Measurements from ENCODE around the gene MMEL1. TPM values are rescaled to one million over a fixed set of nuclear protein-coding genes. Genes with fewer than 3 reads are reported as not detected.

MMEL1 gene
- total RNA-seq, 2 donors from 2014 or later = not detected

GRCh38 chr1:2602866-2603520 lies 29.8 kb downstream of the MMEL1 start:
- Histone ChIP-seq H3K36me3 (no peaks in the 10 kb centered on the region), H3K27me3 (replicated peaks; ENCODE audit: insufficient read depth) (no peaks in the 10 kb centered on the region), H3K4me1 (ENCODE audit: control insufficient read depth in 1 of 2, low read depth in 2 of 2) (no peaks in the 10 kb centered on the region), H3K27ac (no peak overlapping the region), H3K4me3 (no peak overlapping the region), H3K9me3 (no peaks in the 10 kb centered on the region)
- TF ChIP-seq CTCF (IDR thresholded peaks at IDR 0.05) = no peak
- ATAC-seq (ENCODE audit: insufficient number of reproducible peaks, low FRiP score, low read depth) (no peak), DNase-seq (ENCODE audit: low spot score) (no peak)

GRCh38 chr1:2602311-2602835 lies 30.4 kb downstream of the MMEL1 start:
- H3K27ac ChIP-seq = no peak overlapping the region
- TF ChIP-seq CTCF (IDR thresholded peaks at IDR 0.05) = no peak
- H3K4me3 ChIP-seq = no peak overlapping the region
- H3K27me3 ChIP-seq (replicated peaks; ENCODE audit: insufficient read depth) = no peaks in the 10 kb centered on the region
- no peak for ATAC-seq (ENCODE audit: insufficient number of reproducible peaks, low FRiP score, low read depth)
- H3K36me3 ChIP-seq = no peaks in the 10 kb centered on the region
- no peaks in the 10 kb centered on the region for H3K9me3 ChIP-seq
- no peaks in the 10 kb centered on the region for H3K4me1 ChIP-seq (ENCODE audit: control insufficient read depth in 1 of 2, low read depth in 2 of 2)
- no peak for DNase-seq (ENCODE audit: low spot score)

- no peak for DNase-seq (ENCODE audit: low spot score)
- no peak for ATAC-seq (ENCODE audit: insufficient number of reproducible peaks, low FRiP score, low read depth)
- H3K9me3 ChIP-seq = no peaks in the 10 kb centered on the region
- no peak overlapping the region for H3K4me3 ChIP-seq
- no peaks in the 10 kb centered on the region for H3K4me1 ChIP-seq (ENCODE audit: control insufficient read depth in 1 of 2, low read depth in 2 of 2)
- no peak for TF ChIP-seq CTCF (IDR thresholded peaks at IDR 0.05)
- no peaks in the 10 kb centered on the region for H3K36me3 ChIP-seq
- no peaks in the 10 kb centered on the region for H3K27me3 ChIP-seq (replicated peaks; ENCODE audit: insufficient read depth)
- no peak overlapping the region for H3K27ac ChIP-seq
Measured at GRCh38 chr1:2601721-2602303, 31.0 kb downstream of the MMEL1 start.

- DNase-seq (ENCODE audit: low spot score) (no peak), ATAC-seq (ENCODE audit: insufficient number of reproducible peaks, low FRiP score, low read depth) (no peak)
- no peaks in the 10 kb centered on the region for H3K36me3 ChIP-seq
- TF ChIP-seq CTCF (IDR thresholded peaks at IDR 0.05) = no peak
- no peaks in the 10 kb centered on the region for H3K4me1 ChIP-seq (ENCODE audit: control insufficient read depth in 1 of 2, low read depth in 2 of 2)
- no peak overlapping the region for H3K4me3 ChIP-seq
- H3K9me3 ChIP-seq = no peaks in the 10 kb centered on the region
- no peaks in the 10 kb centered on the region for H3K27me3 ChIP-seq (replicated peaks; ENCODE audit: insufficient read depth)
- H3K27ac ChIP-seq = no peak overlapping the region
Measured at GRCh38 chr1:2598329-2598931, 34.4 kb downstream of the MMEL1 start.

All from thoracic aorta (tissue), 2 donors.